B cell (primary cell): ENCODE results near the gene TOMM7. TPM values are rescaled to one million over a fixed set of nuclear protein-coding genes. Genes with fewer than 3 reads are reported as not detected.

Experiments used
- ATAC-seq: fragments of 200-7000 bp; cut with Tn5 transposase; one replicate; pipeline ENCODE4 v1.10.0; 2021; ENCODE audit warnings: low read depth, mild to moderate bottlenecking, moderate number of reproducible peaks, moderate library complexity
- CTCF ChIA-PET: fragments of 350-600 bp; sonication (Branson Sonifier 250); formaldehyde crosslinking; loops from one replicate; lab custom pipeline; 2021; ENCODE audit warnings: antibody characterized with exemption, inconsistent platforms; lab: Charles Lee
- POLR2A ChIA-PET: fragments of 350-600 bp; sonication (Branson Sonifier 250); formaldehyde crosslinking; loops from one replicate; lab custom pipeline; 2021; ENCODE audit warnings: antibody characterized with exemption; lab: Charles Lee
- DNase-seq: peaks from one replicate; pipeline ENCODE4 v3.0.0; 2013
- H2AFZ ChIP-seq: 2 replicates; pipeline ENCODE4 v1.6.1; 2012; ENCODE audit warnings: mild to moderate bottlenecking, low read depth, low read length; ENCODE audit not compliant: insufficient read depth, poor library complexity, severe bottlenecking
- H3K27ac ChIP-seq, 2 donors: 1 replicate in 1 of 2; 2 replicates in 1 of 2; pipeline ENCODE4 v1.5.1; 2012 to 2013; ENCODE audit warnings: low read length in 2 of 2, mild to moderate bottlenecking in 2 of 2, moderate library complexity in 1 of 2
- H3K27me3 ChIP-seq, 4 experiments: fragments of 200-600 bp in 1 of 4; sonication (generic) in 1 of 4; replicated peaks in 1 of 4; 1 replicate in 2 of 4; 2 replicates in 2 of 4; pipeline versions ENCODE4 v1.6.1 to v1.7.0; 2013 to 2016; ENCODE audit warnings: low read length in 3 of 4, mild to moderate bottlenecking in 2 of 4, mixed read lengths in 1 of 4, moderate library complexity in 1 of 4; ENCODE audit not compliant: insufficient read depth in 4 of 4, control insufficient read depth in 3 of 4; ENCODE audit errors: control extremely low read depth in 1 of 4
- H3K36me3 ChIP-seq, 2 experiments: replicated peaks in 1 of 2; 1 replicate in 1 of 2; 2 replicates in 1 of 2; pipeline versions ENCODE4 v1.6.1 to v1.7.1; 2013; ENCODE audit warnings: low read length in 1 of 2; ENCODE audit not compliant: insufficient read depth in 2 of 2, control insufficient read depth in 1 of 2; ENCODE audit errors: control extremely low read depth in 1 of 2, extremely low read depth in 1 of 2
- H3K4me1 ChIP-seq, 2 donors: fragments of 200-600 bp in 1 of 2; sonication (generic) in 1 of 2; 1 replicate in 1 of 2; 2 replicates in 1 of 2; pipeline versions ENCODE4 v1.5.1 to v1.6.1; 2013 to 2017; ENCODE audit warnings: low read length in 2 of 2; ENCODE audit not compliant: control insufficient read depth in 2 of 2, insufficient read depth in 2 of 2
- H3K4me2 ChIP-seq: replicated peaks from 2 replicates; pipeline ENCODE3; 2012; ENCODE audit warnings: mild to moderate bottlenecking, low read depth, low read length; ENCODE audit not compliant: poor library complexity, severe bottlenecking
- H3K4me3 ChIP-seq, 5 experiments: fragments of 200-600 bp in 1 of 5; sonication (generic) in 1 of 5; 1 replicate in 3 of 5; 2 replicates in 2 of 5; pipeline versions ENCODE4 v1.5.1 to v1.7.0; 2011 to 2016; ENCODE audit warnings: low read length in 4 of 5, mild to moderate bottlenecking in 4 of 5, low read depth in 2 of 5, control low read depth in 1 of 5, moderate library complexity in 1 of 5; ENCODE audit not compliant: insufficient read depth in 1 of 5; ENCODE audit errors: control extremely low read depth in 1 of 5, extremely low read depth in 1 of 5
- H3K79me2 ChIP-seq: fragments of 200-600 bp; sonication (generic); one replicate; pipeline ENCODE4 v1.6.0; 2016; ENCODE audit warnings: low read length; ENCODE audit not compliant: control insufficient read depth, insufficient read depth
- H3K9ac ChIP-seq: fragments of 200-600 bp; sonication (generic); 2 replicates; pipeline ENCODE4 v1.6.1; 2017; ENCODE audit warnings: mild to moderate bottlenecking, low read length, moderate library complexity
- H3K9me3 ChIP-seq, 3 donors: one replicate each; pipeline versions ENCODE4 v1.6.1 to v1.7.1; 2013; ENCODE audit warnings: low read length in 2 of 3; ENCODE audit not compliant: control insufficient read depth in 2 of 3, insufficient read depth in 1 of 3; ENCODE audit errors: control extremely low read depth in 1 of 3
- H4K20me1 ChIP-seq: 2 replicates; pipeline ENCODE4 v1.6.0; 2012; ENCODE audit warnings: mild to moderate bottlenecking, low read length; ENCODE audit not compliant: insufficient read depth, control insufficient read depth, poor library complexity, severe bottlenecking
- H3K27ac Mint-ChIP-seq: one replicate; pipeline ENCODE4 v1.8.0; 2021; ENCODE audit warnings: mixed read lengths
- H3K27me3 Mint-ChIP-seq: one replicate; pipeline ENCODE4 v1.8.0; 2021; ENCODE audit warnings: mixed read lengths
- H3K4me1 Mint-ChIP-seq: one replicate; pipeline ENCODE4 v1.8.0; 2021; ENCODE audit warnings: mixed read lengths
- H3K4me3 Mint-ChIP-seq: one replicate; pipeline ENCODE4 v1.8.0; 2021; ENCODE audit warnings: mixed read lengths
- H3K9me3 Mint-ChIP-seq: one replicate; pipeline ENCODE4 v1.8.0; 2022; ENCODE audit warnings: mixed read lengths; ENCODE audit not compliant: insufficient read depth
- EZH2 ChIP-seq: IDR thresholded peaks from 2 replicates; pipeline ENCODE4 v1.6.1; 2012; ENCODE audit warnings: borderline replicate concordance, low read depth, mild to moderate bottlenecking, moderate library complexity, low read length; ENCODE audit not compliant: insufficient read depth, poor library complexity, severe bottlenecking
- WGBS: methylation state at CpG from one replicate; pipeline ENCODE4 v1.1.5; 2013; ENCODE audit warnings: missing lambda C conversion rate; ENCODE audit not compliant: insufficient coverage; 5-methylcytosine and 5-hydroxymethylcytosine counted together
- intact Hi-C: fragments of 100-400 bp; cut with micrococcal nuclease; formaldehyde crosslinking; loops from one replicate; pipeline ENCODE4 v1.10.0; 2022
- polyA plus RNA-seq: library from polyadenylated mRNA; depleted of rRNA; stranded (reverse); fragments of >200 nt; gene quantifications from 2 replicates; pipeline ENCODE4 v1.2.3, GENCODE V29; 2012
- total RNA-seq, 2 donors: library from RNA; stranded (reverse); fragments of 120-200 nt in 1 of 2; gene quantifications; 1 replicate in 1 of 2; 2 replicates in 1 of 2; pipeline versions ENCODE4 v1.2.3 to v1.2.4, GENCODE V29; 2013 to 2022
- TF ChIP-seq, protein P1 (sequence below): fragments of 200-600 bp; IDR thresholded peaks from one replicate; pipeline ENCODE4 v1.8.0; 2022; ENCODE audit warnings: antibody characterized with exemption, mild to moderate bottlenecking

The TOMM7 gene
- total and polyA plus RNA-seq, 2 donors (not counting 1 experiment from before 2014, with no cell fraction given) = 276 to 437 TPM

DNA sequence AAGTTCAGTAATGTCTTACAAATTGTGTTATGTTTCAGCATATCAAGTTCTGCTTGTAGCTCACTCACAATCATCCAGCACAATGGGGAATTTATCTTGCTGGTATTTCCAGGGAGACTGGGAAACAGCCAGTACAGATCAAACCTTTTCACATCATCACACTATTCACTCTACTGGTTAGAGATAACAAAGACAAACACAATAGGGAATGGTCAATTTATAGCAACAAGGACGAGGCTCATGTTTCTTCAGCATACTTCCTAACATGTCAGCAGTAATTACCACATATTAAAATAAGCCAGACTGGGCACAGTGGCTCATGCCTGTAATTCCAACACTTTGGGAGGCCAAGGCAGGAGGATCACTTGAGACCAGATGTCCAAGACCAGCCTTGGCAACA, 38.3 kb downstream of the TOMM7 start:
- intact Hi-C loops = no loop called here
- Histone ChIP-seq H3K4me1 (no peaks in the 10 kb centered on the region), H4K20me1 (no peaks in the 10 kb centered on the region), H3K4me3 (no peak overlapping the region), H3K27ac (no peak overlapping the region), H3K9ac (no peak overlapping the region), H3K36me3 (no peaks in the 10 kb centered on the region), H3K79me2 (no peaks in the 10 kb centered on the region), H2AFZ (no peak overlapping the region), H3K4me2 (no peak overlapping the region), H3K9me3 (no peaks in the 10 kb centered on the region), H3K27me3 (no peaks in the 10 kb centered on the region)
- H3K4me1 Mint-ChIP-seq = peaks cover 3% of the 10 kb centered on the region
- DNase-seq = no peak
- POLR2A ChIA-PET = no interaction called here
- no peak overlapping the region for H3K4me3 Mint-ChIP-seq
- WGBS = 45% methylated on average over 1 of the region's 1 CpG
- TF ChIP-seq, protein P1, sequence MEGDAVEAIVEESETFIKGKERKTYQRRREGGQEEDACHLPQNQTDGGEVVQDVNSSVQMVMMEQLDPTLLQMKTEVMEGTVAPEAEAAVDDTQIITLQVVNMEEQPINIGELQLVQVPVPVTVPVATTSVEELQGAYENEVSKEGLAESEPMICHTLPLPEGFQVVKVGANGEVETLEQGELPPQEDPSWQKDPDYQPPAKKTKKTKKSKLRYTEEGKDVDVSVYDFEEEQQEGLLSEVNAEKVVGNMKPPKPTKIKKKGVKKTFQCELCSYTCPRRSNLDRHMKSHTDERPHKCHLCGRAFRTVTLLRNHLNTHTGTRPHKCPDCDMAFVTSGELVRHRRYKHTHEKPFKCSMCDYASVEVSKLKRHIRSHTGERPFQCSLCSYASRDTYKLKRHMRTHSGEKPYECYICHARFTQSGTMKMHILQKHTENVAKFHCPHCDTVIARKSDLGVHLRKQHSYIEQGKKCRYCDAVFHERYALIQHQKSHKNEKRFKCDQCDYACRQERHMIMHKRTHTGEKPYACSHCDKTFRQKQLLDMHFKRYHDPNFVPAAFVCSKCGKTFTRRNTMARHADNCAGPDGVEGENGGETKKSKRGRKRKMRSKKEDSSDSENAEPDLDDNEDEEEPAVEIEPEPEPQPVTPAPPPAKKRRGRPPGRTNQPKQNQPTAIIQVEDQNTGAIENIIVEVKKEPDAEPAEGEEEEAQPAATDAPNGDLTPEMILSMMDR = no peak
- TF ChIP-seq EZH2 = no peak
- ATAC-seq = no peak
- no peaks in the 10 kb centered on the region for H3K27me3 Mint-ChIP-seq
- no peak overlapping the region for H3K27ac Mint-ChIP-seq
- H3K9me3 Mint-ChIP-seq = no peaks in the 10 kb centered on the region
- CTCF ChIA-PET = interaction anchor here (1.3 to 6.6 kb wide), 5 partner anchors 49 to 272 kb away, joined by 3 to 268 read pairs (median 78); partner anchors contain the start of gene IL6

DNA sequence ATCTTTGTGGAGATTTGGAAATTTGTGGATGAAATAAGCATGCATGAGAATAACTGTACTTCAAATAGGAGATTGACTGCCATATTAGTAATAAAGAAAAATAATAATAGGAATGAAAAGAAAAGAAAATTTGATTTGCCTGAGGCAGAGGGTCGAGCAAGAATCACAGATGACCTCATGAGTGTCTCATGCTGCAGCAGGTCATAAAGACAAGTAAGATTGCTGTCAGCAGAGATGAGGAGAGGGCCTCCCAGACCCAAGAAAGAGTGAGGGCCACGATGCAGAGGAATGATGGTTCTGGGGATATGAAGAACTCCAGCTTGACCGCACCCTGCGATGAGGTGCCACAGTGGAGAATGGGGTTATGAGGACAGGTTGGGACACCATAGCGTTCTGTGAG, 39.2 kb downstream of the TOMM7 start:
- no peak overlapping the region for H3K27ac Mint-ChIP-seq
- Histone ChIP-seq H3K4me3 (no peak overlapping the region), H3K9me3 (no peaks in the 10 kb centered on the region), H3K36me3 (no peaks in the 10 kb centered on the region), H3K27me3 (no peaks in the 10 kb centered on the region), H3K4me2 (no peak overlapping the region), H3K27ac (no peak overlapping the region), H3K9ac (no peak overlapping the region), H3K4me1 (no peaks in the 10 kb centered on the region), H4K20me1 (no peaks in the 10 kb centered on the region), H3K79me2 (no peaks in the 10 kb centered on the region), H2AFZ (no peak overlapping the region)
- H3K27me3 Mint-ChIP-seq = no peaks in the 10 kb centered on the region
- CTCF ChIA-PET = interaction anchor here (0.5 to 6.6 kb wide), 11 partner anchors 13 to 273 kb away, joined by 3 to 268 read pairs (median 5); partner anchors contain the start of gene IL6
- peaks cover 3% of the 10 kb centered on the region for H3K4me1 Mint-ChIP-seq
- intact Hi-C loops = loop anchor here (2.0 kb wide), 1 partner anchor 57 kb away; the partner anchor contains the start of gene IL6
- no peaks in the 10 kb centered on the region for H3K9me3 Mint-ChIP-seq
- TF ChIP-seq EZH2 = no peak
- TF ChIP-seq, protein P1 = no peak
- DNase-seq (no peak), ATAC-seq (no peak)
- H3K4me3 Mint-ChIP-seq = no peak overlapping the region
- POLR2A ChIA-PET = interaction anchor here (1.0 kb wide), 1 partner anchor 212 kb away, joined by 5 read pairs; no protein-coding TSS in a partner anchor
- WGBS = 92% methylated on average over 5 of the region's 5 CpGs
